ENCODE data around the gene OGFOD3.

OGFOD3 gene

GRCh38 chr17:82438401-82439193, 20.2 kb upstream of the OGFOD3 start:
- Histone ChIP-seq H3K36me3 (ENCODE audit: insufficient read depth, low read depth, low read length) (peaks cover 10% of the 10 kb centered on the region), H3K4me3 (ENCODE audit: low read length) (no peak overlapping the region), H3K27me3 (ENCODE audit: insufficient read depth, low read length) (no peaks in the 10 kb centered on the region), H3K9ac (ENCODE audit: low read depth, low read length) (no peak overlapping the region), H3K4me1 (ENCODE audit: insufficient read depth, low read length) (peaks cover 2% of the 10 kb centered on the region; the same call in 1 of the 2 replicates), H3K27ac (ENCODE audit: low read length) (no peak overlapping the region), H3K9me3 (ENCODE audit: insufficient read depth, low read depth, low read length) (no peaks in the 10 kb centered on the region)

- H3K4me1 ChIP-seq (ENCODE audit: insufficient read depth, low read length), result peaks cover 2% of the 10 kb centered on the region; the same call in 1 of the 2 replicates
- no peak overlapping the region for H3K9ac ChIP-seq (ENCODE audit: low read depth, low read length)
Measured at GRCh38 chr17:82437325-82437668, 18.9 kb upstream of the OGFOD3 start.

DNA sequence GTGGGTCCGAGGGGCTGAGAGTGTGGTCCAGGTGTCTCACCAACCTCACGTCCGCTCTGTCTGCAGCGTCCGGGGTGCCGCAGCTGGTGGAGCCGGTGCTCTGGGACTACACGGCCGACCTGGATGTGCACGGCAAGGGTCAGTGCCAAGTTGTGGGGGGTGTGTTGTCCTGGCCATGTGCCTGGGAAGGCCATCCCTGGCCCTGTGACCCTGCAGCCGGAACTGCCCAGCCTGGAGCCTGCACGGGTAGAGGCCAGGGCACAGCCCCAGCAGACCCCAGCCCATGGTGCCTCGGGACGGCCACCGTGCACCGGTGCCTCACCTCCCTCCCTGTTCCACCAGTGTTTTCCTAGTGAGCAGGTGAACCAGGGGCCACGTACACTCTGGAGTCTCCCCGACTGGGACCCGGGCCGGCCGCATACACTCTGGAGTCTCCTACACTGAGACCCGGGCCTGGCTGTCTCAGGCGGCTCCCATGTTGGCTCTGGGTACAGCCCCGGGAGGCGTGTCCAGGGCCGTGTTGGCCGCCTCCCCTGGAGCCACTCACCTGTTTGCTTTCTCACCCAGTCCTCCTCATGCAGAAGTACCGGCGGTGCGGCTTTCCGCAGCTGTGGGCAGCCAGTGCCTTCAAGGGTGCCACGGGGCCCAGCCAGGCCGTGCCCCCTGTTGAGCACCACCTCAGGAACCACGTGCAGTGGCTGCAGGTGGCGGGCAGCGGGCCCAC, 18.4 kb upstream of the OGFOD3 start:
- no peak overlapping the region for H3K4me3 ChIP-seq (ENCODE audit: low read length)
- no peaks in the 10 kb centered on the region for H3K9me3 ChIP-seq (ENCODE audit: insufficient read depth, low read depth, low read length)
- H3K36me3 ChIP-seq (ENCODE audit: insufficient read depth, low read depth, low read length), result no peaks in the 10 kb centered on the region
- H3K4me1 ChIP-seq (ENCODE audit: insufficient read depth, low read length), result peaks cover 2% of the 10 kb centered on the region; the same call in 1 of the 2 replicates
- no peak overlapping the region for H3K27ac ChIP-seq (ENCODE audit: low read length)
- no peaks in the 10 kb centered on the region for H3K27me3 ChIP-seq (ENCODE audit: insufficient read depth, low read length)
- H3K9ac ChIP-seq (ENCODE audit: low read depth, low read length), result no peak overlapping the region

More at GRCh38 chr17:82437325-82437668, 18.9 kb upstream of the OGFOD3 start:
- H3K27me3 ChIP-seq (ENCODE audit: insufficient read depth, low read length), result no peaks in the 10 kb centered on the region
- H3K36me3 ChIP-seq (ENCODE audit: insufficient read depth, low read depth, low read length), result no peaks in the 10 kb centered on the region
- H3K4me3 ChIP-seq (ENCODE audit: low read length), result no peak overlapping the region
- no peak overlapping the region for H3K27ac ChIP-seq (ENCODE audit: low read length)
- H3K9me3 ChIP-seq (ENCODE audit: insufficient read depth, low read depth, low read length), result no peaks in the 10 kb centered on the region

GRCh38 chr17:82435601-82436583, 17.5 kb upstream of the OGFOD3 start:
- Histone ChIP-seq H3K9me3 (ENCODE audit: insufficient read depth, low read depth, low read length) (no peaks in the 10 kb centered on the region), H3K27me3 (ENCODE audit: insufficient read depth, low read length) (no peaks in the 10 kb centered on the region), H3K27ac (ENCODE audit: low read length) (no peak overlapping the region), H3K36me3 (ENCODE audit: insufficient read depth, low read depth, low read length) (no peaks in the 10 kb centered on the region), H3K9ac (ENCODE audit: low read depth, low read length) (no peak overlapping the region), H3K4me3 (ENCODE audit: low read length) (no peak overlapping the region), H3K4me1 (ENCODE audit: insufficient read depth, low read length) (0 out of 2 replicates have a peak, but pooled peaks cover 2% of the 10 kb centered on the region)

GRCh38 chr17:82435103-82435502, 16.7 kb upstream of the OGFOD3 start:
- Histone ChIP-seq H3K36me3 (ENCODE audit: insufficient read depth, low read depth, low read length) (no peaks in the 10 kb centered on the region), H3K27me3 (ENCODE audit: insufficient read depth, low read length) (no peaks in the 10 kb centered on the region), H3K9ac (ENCODE audit: low read depth, low read length) (no peak overlapping the region), H3K4me3 (ENCODE audit: low read length) (no peak overlapping the region), H3K27ac (ENCODE audit: low read length) (no peak overlapping the region), H3K4me1 (ENCODE audit: insufficient read depth, low read length) (no peaks in the 10 kb centered on the region), H3K9me3 (ENCODE audit: insufficient read depth, low read depth, low read length) (no peaks in the 10 kb centered on the region)

DNA sequence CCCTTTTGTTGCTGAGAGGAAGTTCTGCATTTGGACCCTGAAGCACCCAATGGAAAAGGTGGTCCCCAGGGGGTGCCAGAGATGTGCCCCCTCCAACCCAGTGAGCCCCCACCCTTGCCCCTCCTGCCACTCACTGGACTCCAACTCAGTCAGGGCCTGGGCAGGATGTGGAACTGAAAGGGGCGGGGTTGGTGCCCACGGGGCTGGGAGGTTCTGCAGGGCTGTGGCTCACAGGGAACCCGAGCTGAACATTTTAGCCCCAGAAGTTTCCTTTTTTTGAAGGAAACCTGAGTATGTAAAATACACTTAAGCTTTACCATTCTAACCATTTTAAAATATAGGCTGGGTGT, 15.8 kb upstream of the OGFOD3 start:
- Histone ChIP-seq H3K27me3 (ENCODE audit: insufficient read depth, low read length) (no peaks in the 10 kb centered on the region), H3K9me3 (ENCODE audit: insufficient read depth, low read depth, low read length) (no peaks in the 10 kb centered on the region), H3K9ac (ENCODE audit: low read depth, low read length) (no peak overlapping the region), H3K27ac (ENCODE audit: low read length) (no peak overlapping the region), H3K36me3 (ENCODE audit: insufficient read depth, low read depth, low read length) (no peaks in the 10 kb centered on the region), H3K4me3 (ENCODE audit: low read length) (no peak overlapping the region), H3K4me1 (ENCODE audit: insufficient read depth, low read length) (no peaks in the 10 kb centered on the region)

DNA sequence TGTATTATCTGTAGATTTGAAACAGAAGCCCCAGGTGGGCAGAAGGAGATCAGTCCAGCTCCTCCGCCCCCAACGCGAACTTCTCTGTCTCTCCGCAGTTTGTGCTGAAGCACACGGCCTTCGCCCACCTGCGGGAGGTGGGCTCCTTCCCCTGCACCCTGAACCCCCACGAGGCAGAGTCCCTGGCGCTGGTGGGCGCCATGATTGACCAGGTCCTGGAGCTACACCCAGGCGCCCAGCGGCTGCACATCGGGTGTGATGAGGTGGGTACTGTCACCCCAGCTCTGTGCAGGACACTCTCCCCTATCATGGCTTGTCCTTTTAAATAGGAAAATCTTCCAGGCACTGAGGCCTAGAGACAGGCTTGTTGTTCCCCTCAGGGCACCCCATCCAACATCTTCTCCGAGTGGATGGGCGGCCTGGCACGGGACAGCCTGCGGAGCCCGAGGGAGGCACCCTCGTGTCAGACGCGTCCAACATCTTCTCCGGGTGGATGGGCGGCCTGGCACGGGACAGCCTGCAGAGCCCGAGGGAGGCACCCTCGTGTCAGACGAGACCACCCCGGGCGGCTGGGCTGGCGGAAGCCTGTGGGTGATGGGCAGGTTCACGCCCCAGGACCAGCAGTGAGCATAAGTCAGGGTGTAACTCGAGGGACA, 15.3 kb upstream of the OGFOD3 start:
- Histone ChIP-seq H3K27ac (ENCODE audit: low read length) (no peak overlapping the region), H3K9ac (ENCODE audit: low read depth, low read length) (no peak overlapping the region), H3K4me1 (ENCODE audit: insufficient read depth, low read length) (no peaks in the 10 kb centered on the region), H3K27me3 (ENCODE audit: insufficient read depth, low read length) (no peaks in the 10 kb centered on the region), H3K9me3 (ENCODE audit: insufficient read depth, low read depth, low read length) (no peaks in the 10 kb centered on the region), H3K36me3 (ENCODE audit: insufficient read depth, low read depth, low read length) (no peaks in the 10 kb centered on the region), H3K4me3 (ENCODE audit: low read length) (no peak overlapping the region)

GRCh38 chr17:82432017-82432416, 13.6 kb upstream of the OGFOD3 start:
- H3K27me3 ChIP-seq (ENCODE audit: insufficient read depth, low read length), result no peaks in the 10 kb centered on the region
- H3K9ac ChIP-seq (ENCODE audit: low read depth, low read length), result no peak overlapping the region
- no peaks in the 10 kb centered on the region for H3K9me3 ChIP-seq (ENCODE audit: insufficient read depth, low read depth, low read length)
- H3K4me3 ChIP-seq (ENCODE audit: low read length), result no peak overlapping the region
- no peaks in the 10 kb centered on the region for H3K4me1 ChIP-seq (ENCODE audit: insufficient read depth, low read length)
- H3K27ac ChIP-seq (ENCODE audit: low read length), result no peak overlapping the region
- H3K36me3 ChIP-seq (ENCODE audit: insufficient read depth, low read depth, low read length), result no peaks in the 10 kb centered on the region

- Histone ChIP-seq H3K27ac (ENCODE audit: low read length) (no peak overlapping the region), H3K36me3 (ENCODE audit: insufficient read depth, low read depth, low read length) (no peaks in the 10 kb centered on the region), H3K9ac (ENCODE audit: low read depth, low read length) (no peak overlapping the region), H3K4me3 (ENCODE audit: low read length) (no peak overlapping the region), H3K27me3 (ENCODE audit: insufficient read depth, low read length) (no peaks in the 10 kb centered on the region), H3K9me3 (ENCODE audit: insufficient read depth, low read depth, low read length) (no peaks in the 10 kb centered on the region), H3K4me1 (ENCODE audit: insufficient read depth, low read length) (no peaks in the 10 kb centered on the region)
Measured at GRCh38 chr17:82429824-82430223, 11.4 kb upstream of the OGFOD3 start.

DNA sequence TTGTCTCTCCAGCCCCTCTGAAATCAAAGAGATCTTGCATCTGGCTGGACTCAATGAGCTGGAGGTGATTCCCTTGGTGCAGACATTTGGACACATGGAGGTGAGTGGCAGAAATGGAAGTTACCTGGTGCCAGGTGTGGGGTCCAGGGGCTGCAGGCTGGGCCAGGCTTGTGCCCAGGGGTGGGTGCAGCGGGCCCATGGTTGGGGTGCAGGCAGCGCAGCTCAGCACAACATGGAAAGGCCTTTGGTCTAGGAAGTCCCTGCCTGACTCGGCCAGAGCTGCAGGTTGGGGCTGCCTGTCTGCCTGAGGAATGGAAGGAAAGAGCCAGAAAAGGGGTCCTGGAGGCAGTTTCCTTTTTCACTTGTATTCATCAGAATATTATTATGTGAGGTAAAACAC, 10.2 kb upstream of the OGFOD3 start:
- H3K36me3 ChIP-seq (ENCODE audit: insufficient read depth, low read depth, low read length), result no peaks in the 10 kb centered on the region
- no peaks in the 10 kb centered on the region for H3K27me3 ChIP-seq (ENCODE audit: insufficient read depth, low read length)
- no peak overlapping the region for H3K27ac ChIP-seq (ENCODE audit: low read length)
- H3K4me1 ChIP-seq (ENCODE audit: insufficient read depth, low read length), result no peaks in the 10 kb centered on the region
- no peak overlapping the region for H3K9ac ChIP-seq (ENCODE audit: low read depth, low read length)
- no peak overlapping the region for H3K4me3 ChIP-seq (ENCODE audit: low read length)
- H3K9me3 ChIP-seq (ENCODE audit: insufficient read depth, low read depth, low read length), result no peaks in the 10 kb centered on the region

- H3K36me3 ChIP-seq (ENCODE audit: insufficient read depth, low read depth, low read length), result peaks cover 10% of the 10 kb centered on the region; the same call in 1 of the 2 replicates
- H3K27ac ChIP-seq (ENCODE audit: low read length), result no peak overlapping the region
- no peaks in the 10 kb centered on the region for H3K4me1 ChIP-seq (ENCODE audit: insufficient read depth, low read length)
- no peak overlapping the region for H3K9ac ChIP-seq (ENCODE audit: low read depth, low read length)
- H3K9me3 ChIP-seq (ENCODE audit: insufficient read depth, low read depth, low read length), result no peaks in the 10 kb centered on the region; the same call in 1 of the 2 replicates
- H3K4me3 ChIP-seq (ENCODE audit: low read length), result no peak overlapping the region
- H3K27me3 ChIP-seq (ENCODE audit: insufficient read depth, low read length), result 0 out of 2 replicates have a peak, but pooled peaks cover under 1% of the 10 kb centered on the region
Measured at GRCh38 chr17:82424863-82425159, 6.4 kb upstream of the OGFOD3 start.
